IMR-90 (cell line): ENCODE data around the gene TSPO. TPM values are rescaled to one million over a fixed set of nuclear protein-coding genes. Genes with fewer than 3 reads are reported as not detected.

Experiments
- ATAC-seq: fragments of 200-7000 bp; cut with Tn5 transposase; 2 replicates; pipeline ENCODE4 v1.9.1; 2020; ENCODE audit warnings: low read depth, mild to moderate bottlenecking, moderate library complexity
- BruUV-seq: library from RNA; stranded (reverse); fragments of 400-500 nt; replicated peaks from 2 replicates; lab custom pipeline; 2021; lab: Mats Ljungman, UMichigan
- CTCF ChIA-PET: fragments of 300-600 bp; formaldehyde crosslinking; extraction: SDS; loops from one replicate; lab custom pipeline; 2021; ENCODE audit warnings: antibody characterized with exemption; lab: Yijun Ruan, JAX
- POLR2A ChIA-PET: fragments of 300-600 bp; sonication (Branson Sonifier 250); formaldehyde crosslinking; loops from one replicate; lab custom pipeline; 2022; ENCODE audit warnings: antibody characterized with exemption; ENCODE audit not compliant: unreplicated experiment; lab: Charles Lee
- DNase-seq: peaks from one replicate; pipeline ENCODE4 v3.0.0; 2013
- H2AFZ ChIP-seq: replicated peaks from 2 replicates; pipeline ENCODE3; 2013; ENCODE audit warnings: low read length, mild to moderate bottlenecking; ENCODE audit not compliant: poor library complexity
- H2AK5ac ChIP-seq: 2 replicates; pipeline ENCODE4 v1.6.1; 2013; ENCODE audit warnings: low read depth, low read length, inconsistent platforms
- H2AK9ac ChIP-seq: replicated peaks from 2 replicates; pipeline ENCODE3; 2013; ENCODE audit warnings: mild to moderate bottlenecking, low read depth, low read length, moderate library complexity; ENCODE audit not compliant: poor library complexity
- H2BK120ac ChIP-seq: 2 replicates; pipeline ENCODE4 v1.6.1; 2013; ENCODE audit warnings: low read depth, low read length, inconsistent platforms
- H2BK15ac ChIP-seq: 3 replicates; pipeline ENCODE4 v1.6.1; 2013; ENCODE audit warnings: low read depth, low read length, inconsistent platforms
- H2BK20ac ChIP-seq: 2 replicates; pipeline ENCODE4 v1.6.1; 2013; ENCODE audit warnings: low read depth, mild to moderate bottlenecking, inconsistent platforms, low read length, moderate library complexity
- H2BK5ac ChIP-seq: 2 replicates; pipeline ENCODE4 v1.6.1; 2013; ENCODE audit warnings: mild to moderate bottlenecking, low read depth, low read length, inconsistent platforms; ENCODE audit not compliant: poor library complexity, severe bottlenecking
- H3K14ac ChIP-seq: replicated peaks from 2 replicates; pipeline ENCODE4 v1.6.1; 2013; ENCODE audit warnings: low read depth, low read length, inconsistent platforms
- H3K18ac ChIP-seq: 2 replicates; pipeline ENCODE4 v1.6.1; 2013; ENCODE audit warnings: low read depth, low read length, control low read depth
- H3K23ac ChIP-seq: 2 replicates; pipeline ENCODE4 v1.6.1; 2013; ENCODE audit warnings: low read depth, low read length, inconsistent platforms
- H3K27ac ChIP-seq: 2 replicates; pipeline ENCODE4 v1.5.1; 2013; ENCODE audit warnings: mild to moderate bottlenecking, control low read depth, low read length; ENCODE audit not compliant: insufficient read depth
- H3K27me3 ChIP-seq: 2 replicates; pipeline ENCODE4 v1.6.1; 2013; ENCODE audit warnings: low read length; ENCODE audit not compliant: control insufficient read depth, insufficient read depth
- H3K36me3 ChIP-seq: 2 replicates; pipeline ENCODE4 v1.6.1; 2013; ENCODE audit warnings: low read length, mixed read lengths; ENCODE audit not compliant: control insufficient read depth, insufficient read depth
- H3K4ac ChIP-seq: 2 replicates; pipeline ENCODE4 v1.6.1; 2013; ENCODE audit warnings: low read depth, low read length, inconsistent platforms
- H3K4me1 ChIP-seq: 2 replicates; pipeline ENCODE4 v1.6.1; 2013; ENCODE audit warnings: low read length, mixed read lengths; ENCODE audit not compliant: control insufficient read depth, insufficient read depth
- H3K4me2 ChIP-seq: 2 replicates; pipeline ENCODE4 v1.6.1; 2013; ENCODE audit warnings: low read depth, mild to moderate bottlenecking, control low read depth, low read length, moderate library complexity
- H3K4me3 ChIP-seq: 2 replicates; pipeline ENCODE4 v1.5.1; 2013; ENCODE audit warnings: low read depth, mild to moderate bottlenecking, control low read depth, low read length, moderate library complexity; ENCODE audit not compliant: insufficient read depth
- H3K56ac ChIP-seq: 2 replicates; pipeline ENCODE4 v1.6.1; 2013; ENCODE audit warnings: low read length, inconsistent platforms; ENCODE audit not compliant: insufficient read depth; ENCODE audit errors: extremely low read depth
- H3K79me1 ChIP-seq, 2 experiments: 2 replicates each; pipeline ENCODE4 v1.6.1; 2013; ENCODE audit warnings: low read length in 2 of 2, inconsistent platforms in 1 of 2, low read depth in 1 of 2
- H3K9ac ChIP-seq: 2 replicates; pipeline ENCODE4 v1.6.1; 2013; ENCODE audit warnings: low read depth, low read length, control low read depth
- H3K9me1 ChIP-seq: 2 replicates; pipeline ENCODE4 v1.6.1; 2013; ENCODE audit warnings: low read length, inconsistent platforms; ENCODE audit not compliant: insufficient read depth
- H3K9me3 ChIP-seq: 2 replicates; pipeline ENCODE4 v1.6.1; 2013; ENCODE audit warnings: low read length; ENCODE audit not compliant: control insufficient read depth, insufficient read depth
- H4K20me1 ChIP-seq: 2 replicates; pipeline ENCODE4 v1.6.1; 2013; ENCODE audit warnings: low read length, inconsistent platforms; ENCODE audit not compliant: insufficient read depth
- H4K5ac ChIP-seq: 2 replicates; pipeline ENCODE4 v1.6.1; 2013; ENCODE audit warnings: mild to moderate bottlenecking, low read depth, low read length, control low read depth
- H4K8ac ChIP-seq, 2 experiments: 2 replicates each; pipeline ENCODE4 v1.6.1; 2013; ENCODE audit warnings: low read depth in 2 of 2, low read length in 2 of 2, control low read depth in 1 of 2, inconsistent platforms in 1 of 2
- H4K91ac ChIP-seq: 2 replicates; pipeline ENCODE4 v1.6.1; 2013; ENCODE audit warnings: low read depth, low read length, inconsistent platforms; ENCODE audit not compliant: insufficient read depth
- BHLHE40 ChIP-seq: fragments of 150-350 bp; IDR thresholded peaks from 2 replicates; pipeline ENCODE4 v1.6.1; 2016; ENCODE audit warnings: mild to moderate bottlenecking, low read depth, low read length
- CEBPB ChIP-seq: IDR thresholded peaks from 2 replicates; pipeline ENCODE4 v1.6.1; 2012; ENCODE audit warnings: low read depth, low read length, improper control_type of control experiment
- CHD1 ChIP-seq: IDR thresholded peaks from 2 replicates; pipeline ENCODE4 v1.6.1; 2012; ENCODE audit warnings: low read depth, low read length, improper control_type of control experiment
- FOS ChIP-seq: fragments of 150-350 bp; IDR thresholded peaks from 2 replicates; pipeline ENCODE4 v1.6.1; 2016; ENCODE audit warnings: low read depth, low read length
- MAFK ChIP-seq: IDR thresholded peaks from 2 replicates; pipeline ENCODE4 v1.6.1; 2012; ENCODE audit warnings: low read depth, low read length, improper control_type of control experiment
- MAZ ChIP-seq: IDR thresholded peaks from 2 replicates; pipeline ENCODE4 v1.6.1; 2012; ENCODE audit warnings: low read depth, mild to moderate bottlenecking, low read length, improper control_type of control experiment, moderate library complexity, borderline replicate concordance
- MXI1 ChIP-seq: IDR thresholded peaks from 2 replicates; pipeline ENCODE4 v1.6.1; 2012; ENCODE audit warnings: low read depth, mild to moderate bottlenecking, low read length, moderate library complexity, borderline replicate concordance
- NFE2L2 ChIP-seq: fragments of 150-350 bp; IDR thresholded peaks from 2 replicates; pipeline ENCODE4 v1.6.1; 2016; ENCODE audit warnings: low read depth, mild to moderate bottlenecking, low read length
- POLR2A ChIP-seq: IDR thresholded peaks from 2 replicates; pipeline ENCODE4 v1.6.1; 2012; ENCODE audit warnings: mild to moderate bottlenecking, low read depth, low read length
- RAD21 ChIP-seq: IDR thresholded peaks from 2 replicates; pipeline ENCODE4 v1.6.1; 2012; ENCODE audit warnings: low read length, improper control_type of control experiment
- RCOR1 ChIP-seq: IDR thresholded peaks from 2 replicates; pipeline ENCODE4 v1.6.1; 2012; ENCODE audit warnings: mild to moderate bottlenecking, low read length, improper control_type of control experiment; ENCODE audit not compliant: insufficient replicate concordance
- RFX5 ChIP-seq: IDR thresholded peaks from 2 replicates; pipeline ENCODE4 v1.8.0; 2012; ENCODE audit warnings: low read depth, mild to moderate bottlenecking, low read length, moderate library complexity
- SMC3 ChIP-seq: fragments of 150-350 bp; IDR thresholded peaks from 2 replicates; pipeline ENCODE4 v1.6.1; 2016; ENCODE audit warnings: low read depth, mild to moderate bottlenecking, antibody characterized with exemption, low read length, moderate library complexity
- WGBS, 2 experiments: methylation state at CpG; one replicate each; pipeline versions ENCODE4 v1.1.5 to v1.1.7; 2013; ENCODE audit warnings: missing lambda C conversion rate in 2 of 2; ENCODE audit not compliant: insufficient read length in 1 of 2; ENCODE audit errors: extremely low coverage in 2 of 2; 5-methylcytosine and 5-hydroxymethylcytosine counted together
- dilution Hi-C: fragments of 300-500 bp; cut with HindIII; formaldehyde crosslinking; loops from one replicate; pipeline ENCODE4 v1.14.3; 2018; ENCODE audit warnings: low sequenced_read_pairs; ENCODE audit not compliant: unreplicated experiment
- in situ Hi-C: fragments of 300-500 bp; cut with MboI; formaldehyde crosslinking; loops from 3 replicates; pipeline ENCODE4 v1.14.3; 2019; ENCODE audit warnings: low sequenced_read_pairs, inconsistent platforms, mixed read lengths
- intact Hi-C: fragments of 100-400 bp; cut with micrococcal nuclease; formaldehyde crosslinking; loops from 2 replicates; pipeline ENCODE4 v1.10.0; 2022
- polyA plus RNA-seq, 3 experiments: library from polyadenylated mRNA; depleted of rRNA; stranded (reverse); fragments of >200 nt; gene quantifications; 2 replicates each; pipeline ENCODE4 v1.2.3, GENCODE V29; 2012; ENCODE audit warnings: low replicate concordance in 1 of 3
- total RNA-seq: library from RNA; depleted of rRNA; stranded (reverse); fragments of >200 nt; gene quantifications from 2 replicates; pipeline ENCODE4 v1.2.3, GENCODE V29; 2012
- TF ChIP-seq, protein P1 (sequence below): fragments of 150-350 bp; IDR thresholded peaks from 2 replicates; pipeline ENCODE4 v1.6.1; 2017; ENCODE audit warnings: mild to moderate bottlenecking, antibody characterized with exemption, low read length, low read depth
- TF ChIP-seq, protein P2 (sequence below): fragments of 150-350 bp; IDR thresholded peaks from 2 replicates; pipeline ENCODE4 v1.6.1; 2016; ENCODE audit warnings: low read depth, mild to moderate bottlenecking, low read length, moderate library complexity, borderline replicate concordance
- TF ChIP-seq, protein P3 (sequence below): conservative IDR thresholded peaks from 2 replicates; pipeline ENCODE4 v1.5.1; 2012; ENCODE audit warnings: mild to moderate bottlenecking, low read depth, low read length, improper control_type of control experiment

Gene TSPO
- total and polyA plus RNA-seq, 2 of the 4 experiments (the other 2 are of a cell fraction), result 115 to 297 TPM

GRCh38 chr22:43212434-43212952 lies 61.1 kb downstream of the TSPO start:
- H3K9ac ChIP-seq, result no peak overlapping the region
- H3K79me1 ChIP-seq, result no peaks in the 10 kb centered on the region
- no peaks in the 10 kb centered on the region for H3K9me3 ChIP-seq
- dilution Hi-C loops (no loop called here), in situ Hi-C loops (no loop called here), intact Hi-C loops (no loop called here)
- ChIA-PET POLR2A (no interaction called here), CTCF (no interaction called here)
- ATAC-seq (no peak), DNase-seq (no peak)
- H4K91ac ChIP-seq, result no peak overlapping the region
- no peak overlapping the region for H2BK20ac ChIP-seq
- no peak overlapping the region for H3K4ac ChIP-seq
- H3K27ac ChIP-seq, result no peak overlapping the region
- TF ChIP-seq CHD1 (no peak), NFE2L2 (no peak), MAFK (no peak), POLR2A (no peak), SMC3 (no peak), CEBPB (no peak), FOS (no peak), MAZ (no peak), BHLHE40 (no peak), RCOR1 (no peak), RAD21 (no peak), RFX5 (no peak), MXI1 (no peak)
- TF ChIP-seq, protein P1, sequence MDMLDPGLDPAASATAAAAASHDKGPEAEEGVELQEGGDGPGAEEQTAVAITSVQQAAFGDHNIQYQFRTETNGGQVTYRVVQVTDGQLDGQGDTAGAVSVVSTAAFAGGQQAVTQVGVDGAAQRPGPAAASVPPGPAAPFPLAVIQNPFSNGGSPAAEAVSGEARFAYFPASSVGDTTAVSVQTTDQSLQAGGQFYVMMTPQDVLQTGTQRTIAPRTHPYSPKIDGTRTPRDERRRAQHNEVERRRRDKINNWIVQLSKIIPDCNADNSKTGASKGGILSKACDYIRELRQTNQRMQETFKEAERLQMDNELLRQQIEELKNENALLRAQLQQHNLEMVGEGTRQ, result no peak
- TF ChIP-seq, protein P2, sequence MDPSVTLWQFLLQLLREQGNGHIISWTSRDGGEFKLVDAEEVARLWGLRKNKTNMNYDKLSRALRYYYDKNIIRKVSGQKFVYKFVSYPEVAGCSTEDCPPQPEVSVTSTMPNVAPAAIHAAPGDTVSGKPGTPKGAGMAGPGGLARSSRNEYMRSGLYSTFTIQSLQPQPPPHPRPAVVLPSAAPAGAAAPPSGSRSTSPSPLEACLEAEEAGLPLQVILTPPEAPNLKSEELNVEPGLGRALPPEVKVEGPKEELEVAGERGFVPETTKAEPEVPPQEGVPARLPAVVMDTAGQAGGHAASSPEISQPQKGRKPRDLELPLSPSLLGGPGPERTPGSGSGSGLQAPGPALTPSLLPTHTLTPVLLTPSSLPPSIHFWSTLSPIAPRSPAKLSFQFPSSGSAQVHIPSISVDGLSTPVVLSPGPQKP, result no peak
- TF ChIP-seq, protein P3, sequence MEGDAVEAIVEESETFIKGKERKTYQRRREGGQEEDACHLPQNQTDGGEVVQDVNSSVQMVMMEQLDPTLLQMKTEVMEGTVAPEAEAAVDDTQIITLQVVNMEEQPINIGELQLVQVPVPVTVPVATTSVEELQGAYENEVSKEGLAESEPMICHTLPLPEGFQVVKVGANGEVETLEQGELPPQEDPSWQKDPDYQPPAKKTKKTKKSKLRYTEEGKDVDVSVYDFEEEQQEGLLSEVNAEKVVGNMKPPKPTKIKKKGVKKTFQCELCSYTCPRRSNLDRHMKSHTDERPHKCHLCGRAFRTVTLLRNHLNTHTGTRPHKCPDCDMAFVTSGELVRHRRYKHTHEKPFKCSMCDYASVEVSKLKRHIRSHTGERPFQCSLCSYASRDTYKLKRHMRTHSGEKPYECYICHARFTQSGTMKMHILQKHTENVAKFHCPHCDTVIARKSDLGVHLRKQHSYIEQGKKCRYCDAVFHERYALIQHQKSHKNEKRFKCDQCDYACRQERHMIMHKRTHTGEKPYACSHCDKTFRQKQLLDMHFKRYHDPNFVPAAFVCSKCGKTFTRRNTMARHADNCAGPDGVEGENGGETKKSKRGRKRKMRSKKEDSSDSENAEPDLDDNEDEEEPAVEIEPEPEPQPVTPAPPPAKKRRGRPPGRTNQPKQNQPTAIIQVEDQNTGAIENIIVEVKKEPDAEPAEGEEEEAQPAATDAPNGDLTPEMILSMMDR, result no peak
- H3K4me1 ChIP-seq, result no peaks in the 10 kb centered on the region
- WGBS, 2 experiments, result 81% methylated on average over 4 of the region's 23 CpGs; no CpG with 5 or more reads in 1 of the 2 experiments
- no peaks in the 10 kb centered on the region for H3K36me3 ChIP-seq
- no peak overlapping the region for H2BK120ac ChIP-seq
- no peak overlapping the region for H3K4me3 ChIP-seq
- no peaks in the 10 kb centered on the region for H4K20me1 ChIP-seq
- H2AK9ac ChIP-seq, result peak overlapping the region; percentile 28
- H3K56ac ChIP-seq, result no peak overlapping the region
- H2AK5ac ChIP-seq, result no peak overlapping the region
- H2BK15ac ChIP-seq, result no peak overlapping the region
- H2BK5ac ChIP-seq, result no peak overlapping the region
- no peak overlapping the region for H4K5ac ChIP-seq
- no TSS peak for BruUV-seq
- H3K9me1 ChIP-seq, result no peaks in the 10 kb centered on the region
- H2AFZ ChIP-seq, result no peak overlapping the region
- peaks cover 26% of the 10 kb centered on the region for H3K27me3 ChIP-seq
- no peak overlapping the region for H4K8ac ChIP-seq
- no peak overlapping the region for H3K23ac ChIP-seq
- H3K18ac ChIP-seq, result no peak overlapping the region
- H3K14ac ChIP-seq, result no peak overlapping the region
- no peak overlapping the region for H3K4me2 ChIP-seq
